ENCODE data around the gene KLHL14. TPM values are rescaled to one million over a fixed set of nuclear protein-coding genes. Genes with fewer than 3 reads are reported as not detected.

KLHL14 gene
- total RNA-seq, 1 donor from 2014 or later, result 46.5 TPM

GRCh38 chr18:32769071-32769585, 3.7 kb downstream of the KLHL14 start:
- intact Hi-C loops (cut with micrococcal nuclease), result loop anchor here (1.0 kb wide), 2 partner anchors 9 to 150 kb away; no protein-coding TSS in a partner anchor
- POLR2A ChIA-PET, result interaction anchor here (0.6 to 6.3 kb wide), 12 partner anchors 9 to 149 kb away, joined by 3 to 105 read pairs (median 14); no protein-coding TSS in a partner anchor
- no peaks in the 10 kb centered on the region for H3K27me3 Mint-ChIP-seq
- no peak for DNase-seq
- peak overlapping the region; percentile 96 for H3K4me3 Mint-ChIP-seq
- H3K36me3 Mint-ChIP-seq (ENCODE audit: low read depth), result peaks cover 40% of the 10 kb centered on the region
- peaks cover 63% of the 10 kb centered on the region for H3K4me1 Mint-ChIP-seq
- no peak for ATAC-seq (ENCODE audit: low read depth)
- peak overlapping the region; percentile 82 for H3K27ac Mint-ChIP-seq
- CTCF ChIA-PET, result interaction anchor here (1.3 to 2.6 kb wide), 4 partner anchors 8 to 149 kb away, joined by 4 to 19 read pairs (median 11); no protein-coding TSS in a partner anchor
- TF ChIP-seq CTCF (IDR thresholded peaks at IDR 0.05), result no peak
- H3K9me3 Mint-ChIP-seq, result no peaks in the 10 kb centered on the region

- Mint-ChIP-seq H3K27ac (no peak overlapping the region), H3K9me3 (no peaks in the 10 kb centered on the region), H3K36me3 (ENCODE audit: low read depth) (peaks cover 39% of the 10 kb centered on the region), H3K27me3 (no peaks in the 10 kb centered on the region), H3K4me3 (peak overlapping the region; percentile 75), H3K4me1 (peaks cover 61% of the 10 kb centered on the region)
- POLR2A ChIA-PET, result interaction anchor here (0.6 to 1.8 kb wide), 2 partner anchors 10 to 36 kb away, joined by 5 to 6 read pairs; no protein-coding TSS in a partner anchor
- no peak for TF ChIP-seq CTCF (IDR thresholded peaks at IDR 0.05)
- DNase-seq (no peak), ATAC-seq (ENCODE audit: low read depth) (no peak)
- CTCF ChIA-PET, result no interaction called here
- intact Hi-C loops (cut with micrococcal nuclease), result no loop called here
Observed at GRCh38 chr18:32767400-32767799, 5.4 kb downstream of the KLHL14 start.

- intact Hi-C loops (cut with micrococcal nuclease), result no loop called here
- ATAC-seq (ENCODE audit: low read depth), result no peak
- Mint-ChIP-seq H3K27me3 (no peaks in the 10 kb centered on the region), H3K4me1 (peaks cover 82% of the 10 kb centered on the region), H3K4me3 (no peak overlapping the region), H3K36me3 (ENCODE audit: low read depth) (peaks cover 33% of the 10 kb centered on the region), H3K9me3 (no peaks in the 10 kb centered on the region), H3K27ac (no peak overlapping the region)
- ChIA-PET CTCF (interaction anchor here (1.5 kb wide), 1 partner anchor 12 kb away, joined by 3 read pairs; no protein-coding TSS in a partner anchor), POLR2A (interaction anchor here (1.8 kb wide), 1 partner anchor 8 kb away, joined by 6 read pairs; the partner anchor contains the start of gene KLHL14)
- TF ChIP-seq CTCF (IDR thresholded peaks at IDR 0.05), result no peak
- DNase-seq, result no peak
Observed at GRCh38 chr18:32764611-32765244, 8.1 kb downstream of the KLHL14 start.

- no peak for ATAC-seq (ENCODE audit: low read depth)
- no peak for DNase-seq
- TF ChIP-seq CTCF (IDR thresholded peaks at IDR 0.05), result no peak
- Mint-ChIP-seq H3K27ac (peak overlapping the region; percentile 43), H3K4me3 (no peak overlapping the region), H3K9me3 (no peaks in the 10 kb centered on the region), H3K36me3 (ENCODE audit: low read depth) (peaks cover 29% of the 10 kb centered on the region), H3K4me1 (peaks cover 83% of the 10 kb centered on the region), H3K27me3 (no peaks in the 10 kb centered on the region)
- intact Hi-C loops (cut with micrococcal nuclease), result no loop called here
- CTCF ChIA-PET, result interaction anchor here (1.5 kb wide), 1 partner anchor 10 kb away, joined by 3 read pairs; no protein-coding TSS in a partner anchor
- POLR2A ChIA-PET, result interaction anchor here (1.8 kb wide), 1 partner anchor 10 kb away, joined by 6 read pairs; the partner anchor contains the start of gene KLHL14
Observed at GRCh38 chr18:32763293-32763692, 9.5 kb downstream of the KLHL14 start.

GRCh38 chr18:32761231-32761630, 11.6 kb downstream of the KLHL14 start:
- no peak for TF ChIP-seq CTCF (IDR thresholded peaks at IDR 0.05)
- intact Hi-C loops (cut with micrococcal nuclease), result loop anchor here (2.0 kb wide), 2 partner anchors 46 to 158 kb away; no protein-coding TSS in a partner anchor
- Mint-ChIP-seq H3K36me3 (ENCODE audit: low read depth) (peaks cover 34% of the 10 kb centered on the region), H3K9me3 (no peaks in the 10 kb centered on the region), H3K4me1 (peaks cover 87% of the 10 kb centered on the region), H3K27me3 (no peaks in the 10 kb centered on the region), H3K4me3 (peak overlapping the region; percentile 47), H3K27ac (peak overlapping the region; percentile 83)
- no peak for DNase-seq
- ATAC-seq (ENCODE audit: low read depth), result no peak
- CTCF ChIA-PET, result interaction anchor here (0.9 to 3.0 kb wide), 6 partner anchors 9 to 162 kb away, joined by 3 to 13 read pairs (median 8); no protein-coding TSS in a partner anchor
- POLR2A ChIA-PET, result interaction anchor here (0.6 to 3.8 kb wide), 7 partner anchors 10 to 147 kb away, joined by 3 to 75 read pairs (median 5); partner anchors contain the start of gene KLHL14
